ENCODE data around the gene SLC17A3.

- no peak for TF ChIP-seq CTCF (IDR thresholded peaks at IDR 0.05)
- no peak for TF ChIP-seq POLR2A (IDR thresholded peaks at IDR 0.05)
Measured at GRCh38 chr6:25852756-25853155, 21.3 kb downstream of the SLC17A3 start.

Measured in uterus (tissue), 2 donors.